ENCODE measurements around the gene TRIM17. TPM values are rescaled to one million over a fixed set of nuclear protein-coding genes. Genes with fewer than 3 reads are reported as not detected.

The TRIM17 gene
- total RNA-seq, 1 donor = not detected

GRCh38 chr1:228374711-228375577, 41.7 kb downstream of the TRIM17 start:
- no peak for TF ChIP-seq CTCF (IDR thresholded peaks at IDR 0.05; ENCODE audit: insufficient read depth, low read length)
- peak; percentile 99 for DNase-seq (ENCODE audit: low read depth)
- no peak overlapping the region for H3K4me3 ChIP-seq (ENCODE audit: low read depth, low read length)

- no peak overlapping the region for H3K4me3 ChIP-seq (ENCODE audit: low read depth, low read length)
- no peak for TF ChIP-seq CTCF (IDR thresholded peaks at IDR 0.05; ENCODE audit: insufficient read depth, low read length)
- DNase-seq (ENCODE audit: low read depth) = no peak
Observed at GRCh38 chr1:228373681-228374571, 42.7 kb downstream of the TRIM17 start.

- TF ChIP-seq CTCF (IDR thresholded peaks at IDR 0.05; ENCODE audit: insufficient read depth, low read length) = no peak
- no peak overlapping the region for H3K4me3 ChIP-seq (ENCODE audit: low read depth, low read length)
- DNase-seq (ENCODE audit: low read depth) = no peak
Observed at GRCh38 chr1:228373004-228373680, 43.5 kb downstream of the TRIM17 start.

GRCh38 chr1:228372183-228373003, 44.3 kb downstream of the TRIM17 start:
- no peak overlapping the region for H3K4me3 ChIP-seq (ENCODE audit: low read depth, low read length)
- DNase-seq (ENCODE audit: low read depth) = no peak
- no peak for TF ChIP-seq CTCF (IDR thresholded peaks at IDR 0.05; ENCODE audit: insufficient read depth, low read length)

GRCh38 chr1:228371741-228372182, 44.9 kb downstream of the TRIM17 start:
- no peak overlapping the region for H3K4me3 ChIP-seq (ENCODE audit: low read depth, low read length)
- DNase-seq (ENCODE audit: low read depth) = no peak
- no peak for TF ChIP-seq CTCF (IDR thresholded peaks at IDR 0.05; ENCODE audit: insufficient read depth, low read length)

All from fibroblast of the aortic adventitia (primary cell).